Endothelial cell of umbilical vein (primary cell): ENCODE data around the gene VWA5B2. TPM values are rescaled to one million over a fixed set of nuclear protein-coding genes. Genes with fewer than 3 reads are reported as not detected.

Experiments
- BruUV-seq: library from RNA; stranded (reverse); fragments of 400-500 nt; replicated peaks from 2 replicates; lab custom pipeline; 2021; lab: Mats Ljungman, UMichigan
- CTCF ChIA-PET: fragments of 300-600, 350-600 bp; sonication (Branson Sonifier 250); formaldehyde crosslinking; loops from one replicate; lab custom pipeline; 2021; ENCODE audit warnings: antibody characterized with exemption, inconsistent platforms; lab: Charles Lee
- POLR2A ChIA-PET: fragments of 300-600, 350-600 bp; sonication (Branson Sonifier 250); formaldehyde crosslinking; loops from one replicate; lab custom pipeline; 2021; ENCODE audit warnings: antibody characterized with exemption, inconsistent platforms; lab: Charles Lee
- DNase-seq: peaks from one replicate; pipeline ENCODE4 v3.0.0-alpha.2; 2011; ENCODE audit warnings: low read depth, low spot score
- FAIRE-seq: peaks from 2 replicates; lab custom pipeline; 2011; peaks lifted over from hg19 to GRCh38; lab: Jason Lieb, UNC
- H2AFZ ChIP-seq: 2 replicates; pipeline ENCODE4 v1.6.0; 2012; ENCODE audit warnings: low read depth, low read length, control low read depth, inconsistent platforms
- H3K27ac ChIP-seq: 2 replicates; pipeline ENCODE4 v1.5.1; 2011; ENCODE audit warnings: low read depth, mild to moderate bottlenecking, control low read depth, low read length, moderate library complexity; ENCODE audit not compliant: insufficient read depth
- H3K27me3 ChIP-seq, 2 experiments: 2 replicates each; pipeline versions ENCODE4 v1.6.0 to v1.6.1; 2011; ENCODE audit warnings: low read length in 2 of 2, mixed read lengths in 1 of 2; ENCODE audit not compliant: control insufficient read depth in 2 of 2, insufficient read depth in 2 of 2
- H3K36me3 ChIP-seq, 2 experiments: 2 replicates in 1 of 2; 3 replicates in 1 of 2; pipeline ENCODE4 v1.5.1; 2011; ENCODE audit warnings: low read length in 2 of 2, mild to moderate bottlenecking in 1 of 2, moderate library complexity in 1 of 2; ENCODE audit not compliant: control insufficient read depth in 2 of 2, insufficient read depth in 2 of 2; ENCODE audit errors: extremely low read depth in 1 of 2
- H3K4me1 ChIP-seq: 3 replicates; pipeline ENCODE4 v1.5.1; 2011; ENCODE audit warnings: mild to moderate bottlenecking, low read length; ENCODE audit not compliant: control insufficient read depth, insufficient read depth; ENCODE audit errors: extremely low read depth
- H3K4me2 ChIP-seq: 2 replicates; pipeline ENCODE4 v1.6.1; 2011; ENCODE audit warnings: low read length, control low read depth, mixed read lengths; ENCODE audit not compliant: insufficient read depth
- H3K4me3 ChIP-seq, 3 experiments: fragments of 200-600 bp in 1 of 3; sonication (generic), shearing (Covaris generic) in 1 of 3; replicated peaks in 1 of 3; 2 replicates each; pipeline ENCODE4 v1.5.1; 2011 to 2016; ENCODE audit warnings: control low read depth in 3 of 3, low read length in 3 of 3, mild to moderate bottlenecking in 2 of 3, inconsistent platforms in 1 of 3, low read depth in 1 of 3, moderate library complexity in 1 of 3; ENCODE audit not compliant: insufficient read depth in 1 of 3
- H3K79me2 ChIP-seq: 2 replicates; pipeline ENCODE4 v1.6.0; 2012; ENCODE audit warnings: low read length, inconsistent platforms; ENCODE audit not compliant: control insufficient read depth, insufficient read depth
- H3K9ac ChIP-seq: replicated peaks from 2 replicates; pipeline ENCODE3; 2011; ENCODE audit warnings: low read length, control low read depth; ENCODE audit not compliant: insufficient read depth; ENCODE audit errors: extremely low read depth
- H3K9me1 ChIP-seq: replicated peaks from 3 replicates; pipeline ENCODE4 v1.6.0; 2011; ENCODE audit warnings: mild to moderate bottlenecking, low read length; ENCODE audit not compliant: control insufficient read depth, insufficient read depth; ENCODE audit errors: extremely low read depth
- H3K9me3 ChIP-seq: replicated peaks from 2 replicates; pipeline ENCODE4 v1.5.1; 2012; ENCODE audit warnings: low read length, inconsistent platforms; ENCODE audit not compliant: control insufficient read depth, insufficient read depth
- H4K20me1 ChIP-seq: replicated peaks from 2 replicates; pipeline ENCODE3; 2011; ENCODE audit warnings: mild to moderate bottlenecking, low read length; ENCODE audit not compliant: control insufficient read depth, insufficient read depth; ENCODE audit errors: extremely low read depth
- CTCF ChIP-seq, 2 donors: IDR thresholded peaks; 1 replicate in 1 of 2; 2 replicates in 1 of 2; pipeline ENCODE4 v1.5.1; 2011; ENCODE audit warnings: low read length in 2 of 2, mild to moderate bottlenecking in 2 of 2, moderate library complexity in 2 of 2, control low read depth in 1 of 2, inconsistent platforms in 1 of 2, low read depth in 1 of 2; ENCODE audit not compliant: insufficient read depth in 1 of 2; ENCODE audit errors: extremely low read depth in 1 of 2
- EZH2 ChIP-seq: IDR thresholded peaks from 2 replicates; pipeline ENCODE4 v1.6.1; 2012; ENCODE audit warnings: borderline replicate concordance, low read depth, mild to moderate bottlenecking, moderate library complexity, low read length, inconsistent platforms; ENCODE audit not compliant: severe bottlenecking
- FOS ChIP-seq: IDR thresholded peaks from 2 replicates; pipeline ENCODE4 v1.6.1; 2011; ENCODE audit warnings: mild to moderate bottlenecking, low read length, moderate library complexity, borderline replicate concordance; ENCODE audit not compliant: insufficient read depth
- GATA2 ChIP-seq: IDR thresholded peaks from 2 replicates; pipeline ENCODE4 v1.7.0; 2011; ENCODE audit warnings: low read depth, mild to moderate bottlenecking, moderate library complexity, mixed read lengths, low read length; ENCODE audit not compliant: insufficient read length, insufficient read depth
- JUN ChIP-seq: IDR thresholded peaks from 2 replicates; pipeline ENCODE4 v1.6.1; 2011; ENCODE audit warnings: borderline replicate concordance, low read depth; ENCODE audit not compliant: insufficient read length, insufficient read depth
- MAX ChIP-seq: IDR thresholded peaks from 2 replicates; pipeline ENCODE4 v1.6.1; 2011; ENCODE audit not compliant: insufficient read depth, insufficient read length
- MYC ChIP-seq: IDR thresholded peaks from one replicate; pipeline ENCODE4 v1.6.1; 2011; ENCODE audit warnings: mild to moderate bottlenecking, low read depth, low read length
- POLR2A ChIP-seq: IDR thresholded peaks from 2 replicates; pipeline ENCODE4 v1.6.1; 2012; ENCODE audit warnings: low read depth, mild to moderate bottlenecking, control low read depth, low read length
- POLR2AphosphoS5 ChIP-seq: IDR thresholded peaks from 2 replicates; pipeline ENCODE4 v1.6.1; 2012; ENCODE audit warnings: low read depth, mild to moderate bottlenecking, control low read depth, low read length, moderate library complexity; ENCODE audit not compliant: insufficient read depth
- dilution Hi-C: fragments of 300-500 bp; cut with MboI; formaldehyde crosslinking; loops from one replicate; pipeline ENCODE4 v1.15.0; 2019; ENCODE audit warnings: low sequenced_read_pairs; ENCODE audit not compliant: extremely low pct_ligation_motif_present
- intact Hi-C: fragments of 100-400 bp; cut with micrococcal nuclease; formaldehyde crosslinking; loops from one replicate; pipeline ENCODE4 v1.10.0; 2022
- polyA plus RNA-seq, 4 experiments: library from polyadenylated mRNA; depleted of rRNA in 3 of 4; stranded (reverse) in 3 of 4; unstranded in 1 of 4; fragments of >200 nt; gene quantifications; 2 replicates each; pipeline versions ENCODE4 v1.2.1 to v1.2.3, GENCODE V29; 2011 to 2012; ENCODE audit warnings: missing spikeins in 1 of 4
- total RNA-seq: library from RNA; stranded (reverse); gene quantifications from 2 replicates; pipeline ENCODE4 v1.2.3, GENCODE V29; 2021

Gene VWA5B2
- total and polyA plus RNA-seq, 2 donors (not counting 3 experiments of a cell fraction or from before 2014, with no cell fraction given) = 0.03 TPM; not detected in 1

- H3K4me1 ChIP-seq = no peaks in the 10 kb centered on the region
- no peaks in the 10 kb centered on the region for H3K36me3 ChIP-seq
- DNase-seq (no peak), FAIRE-seq (no peak)
- no peak overlapping the region for H3K4me3 ChIP-seq
- no peak overlapping the region for H3K4me2 ChIP-seq
- peaks cover 12 to 13% of the 10 kb centered on the region in 2 experiments for H3K27me3 ChIP-seq
- no TSS peak for BruUV-seq
- H4K20me1 ChIP-seq = no peaks in the 10 kb centered on the region
- TF ChIP-seq FOS (no peak), JUN (no peak), MAX (no peak), CTCF (IDR thresholded peaks at IDR 0.05; ENCODE audit: extremely low read depth in 1 of 2, insufficient read depth in 1 of 2, low read depth in 1 of 2, low read length in 2 of 2) (no peak)
- H3K27ac ChIP-seq = no peak overlapping the region
- CTCF ChIA-PET = interaction anchor here (5.9 to 8.1 kb wide), 2 partner anchors 9 to 339 kb away, joined by 54 to 98 read pairs; partner anchors contain the start of gene VWA5B2
- POLR2A ChIA-PET = no interaction called here
- no peaks in the 10 kb centered on the region for H3K79me2 ChIP-seq
- no peak overlapping the region for H2AFZ ChIP-seq
- H3K9me1 ChIP-seq = no peaks in the 10 kb centered on the region
- no peak overlapping the region for H3K9ac ChIP-seq
- dilution Hi-C loops (no loop called here), intact Hi-C loops (no loop called here)
- no peaks in the 10 kb centered on the region for H3K9me3 ChIP-seq
These were observed 7.3 kb downstream of the VWA5B2 start for GRCh38 chr3:184236636-184237035.

GRCh38 chr3:184237211-184237610 lies 7.8 kb downstream of the VWA5B2 start:
- Histone ChIP-seq H3K36me3 (no peaks in the 10 kb centered on the region), H3K9me1 (no peaks in the 10 kb centered on the region), H3K4me1 (no peaks in the 10 kb centered on the region), H3K27ac (no peak overlapping the region), H3K27me3 (peaks cover 6 to 7% of the 10 kb centered on the region in 2 experiments), H2AFZ (no peak overlapping the region), H3K9me3 (no peaks in the 10 kb centered on the region), H4K20me1 (no peaks in the 10 kb centered on the region), H3K9ac (no peak overlapping the region), H3K79me2 (no peaks in the 10 kb centered on the region), H3K4me3 (no peak overlapping the region), H3K4me2 (no peak overlapping the region)
- TF ChIP-seq MAX (no peak), CTCF (IDR thresholded peaks at IDR 0.05; ENCODE audit: extremely low read depth in 1 of 2, insufficient read depth in 1 of 2, low read depth in 1 of 2, low read length in 2 of 2) (no peak), POLR2AphosphoS5 (no peak), JUN (no peak), MYC (no peak), EZH2 (no peak), FOS (no peak), POLR2A (no peak), GATA2 (no peak)
- intact Hi-C loops (no loop called here), dilution Hi-C loops (no loop called here)
- no TSS peak for BruUV-seq
- FAIRE-seq (no peak), DNase-seq (no peak)
- POLR2A ChIA-PET = no interaction called here
- CTCF ChIA-PET = interaction anchor here (1.3 to 8.1 kb wide), 3 partner anchors 10 to 340 kb away, joined by 5 to 98 read pairs (median 54); partner anchors contain the start of gene VWA5B2
